Liver (tissue), 9 donors: ENCODE data around the gene RBBP4. TPM values are rescaled to one million over a fixed set of nuclear protein-coding genes. Genes with fewer than 3 reads are reported as not detected.
"Not testable (repeated sequence)": the region's sequence is repeated elsewhere in the genome, so short reads cannot be mapped to it uniquely, and the experiment has no call there.

Source experiments
- DNase-seq: peaks from one replicate; pipeline ENCODE4 v3.0.0-alpha.2; 2017; ENCODE audit warnings: low spot score
- H3K27ac ChIP-seq, 2 donors: one replicate each; pipeline ENCODE4 v1.7.0; 2013; ENCODE audit warnings: inconsistent platforms in 2 of 2, low read length in 2 of 2, control low read depth in 1 of 2, low read depth in 1 of 2, mild to moderate bottlenecking in 1 of 2
- H3K27me3 ChIP-seq, 4 donors: one replicate each; pipeline versions ENCODE4 v1.6.1 to v1.7.0; 2013; ENCODE audit warnings: low read length in 3 of 4, inconsistent platforms in 1 of 4, mild to moderate bottlenecking in 1 of 4, moderate library complexity in 1 of 4; ENCODE audit not compliant: control insufficient read depth in 4 of 4, insufficient read depth in 4 of 4
- H3K36me3 ChIP-seq, 4 donors: one replicate each; pipeline versions ENCODE4 v1.6.1 to v1.7.0; 2013; ENCODE audit warnings: low read length in 3 of 4, mild to moderate bottlenecking in 3 of 4, low read depth in 1 of 4, moderate library complexity in 1 of 4; ENCODE audit not compliant: control insufficient read depth in 4 of 4, insufficient read depth in 3 of 4
- H3K4me1 ChIP-seq, 4 donors: one replicate each; pipeline versions ENCODE4 v1.6.1 to v1.7.0; 2013; ENCODE audit warnings: low read length in 3 of 4, mild to moderate bottlenecking in 3 of 4, moderate library complexity in 1 of 4; ENCODE audit not compliant: control insufficient read depth in 4 of 4, insufficient read depth in 4 of 4
- H3K4me3 ChIP-seq, 3 donors: one replicate each; pipeline versions ENCODE4 v1.6.1 to v1.7.0; 2013; ENCODE audit warnings: low read length in 3 of 3, control low read depth in 1 of 3, low read depth in 1 of 3, mild to moderate bottlenecking in 1 of 3
- H3K9ac ChIP-seq, 2 donors: one replicate each; pipeline ENCODE4 v1.7.0; 2013; ENCODE audit warnings: low read length in 2 of 2, mild to moderate bottlenecking in 2 of 2, moderate library complexity in 2 of 2, control low read depth in 1 of 2, low read depth in 1 of 2
- H3K9me3 ChIP-seq, 4 donors: one replicate each; pipeline versions ENCODE4 v1.6.1 to v1.7.0; 2013; ENCODE audit warnings: low read length in 3 of 4; ENCODE audit not compliant: control insufficient read depth in 4 of 4
- EGR1 ChIP-seq, 2 donors: IDR thresholded peaks; 2 replicates each; pipeline ENCODE4 v1.6.1; 2016 to 2018; ENCODE audit warnings: antibody characterized with exemption in 2 of 2, low read depth in 2 of 2
- GABPA ChIP-seq, 2 donors: IDR thresholded peaks in 1 of 2; conservative IDR thresholded peaks in 1 of 2; 2 replicates each; pipeline ENCODE4 v1.6.1; 2016; ENCODE audit warnings: antibody characterized with exemption in 2 of 2, mild to moderate bottlenecking in 1 of 2, moderate library complexity in 1 of 2
- HNF4A ChIP-seq, 2 donors: conservative IDR thresholded peaks; 2 replicates each; pipeline ENCODE4 v1.6.1; 2016; ENCODE audit warnings: antibody characterized with exemption in 2 of 2, mild to moderate bottlenecking in 2 of 2
- RAD21 ChIP-seq, 2 donors: IDR thresholded peaks; 2 replicates each; pipeline ENCODE4 v1.6.1; 2016; ENCODE audit warnings: antibody characterized with exemption in 2 of 2, mild to moderate bottlenecking in 2 of 2
- RXRA ChIP-seq, 2 donors: IDR thresholded peaks; 2 replicates each; pipeline ENCODE4 v1.6.1; 2017 to 2018; ENCODE audit warnings: antibody characterized with exemption in 2 of 2, mild to moderate bottlenecking in 1 of 2
- SP1 ChIP-seq: IDR thresholded peaks from 2 replicates; pipeline ENCODE4 v1.6.1; 2018; ENCODE audit warnings: antibody characterized with exemption, mild to moderate bottlenecking
- WGBS: extraction: QIAGEN DNeasy Blood & Tissue Kit; methylation state at CpG from one replicate; pipeline ENCODE4 v1.1.7; 2013; 5-methylcytosine and 5-hydroxymethylcytosine counted together
- polyA plus RNA-seq, 2 donors: library from polyadenylated mRNA; stranded (reverse) in 1 of 2; unstranded in 1 of 2; fragments of 200-250 nt in 1 of 2; fragments of >200 nt in 1 of 2; fragmentation: Nextera tagmentation in 1 of 2; extraction: Ambion mirVana in 1 of 2; gene quantifications; one replicate each; pipeline versions ENCODE4 v1.2.1 to v1.2.3, GENCODE V29; 2013 to 2015
- total RNA-seq, 2 donors: library from RNA; depleted of rRNA; stranded (reverse); fragments of >200 nt; gene quantifications; one replicate each; pipeline ENCODE4 v1.2.3, GENCODE V29; 2014
- TF ChIP-seq, protein P1 (sequence below): fragments of 150-350 bp; IDR thresholded peaks from 2 replicates; pipeline ENCODE4 v1.5.1; 2017; ENCODE audit warnings: improper control_type of control experiment, low read depth, low read length; ENCODE audit not compliant: missing input control
- TF ChIP-seq, protein P2 (sequence below): IDR thresholded peaks from 2 replicates; pipeline ENCODE4 v1.6.1; 2016; ENCODE audit warnings: antibody characterized with exemption
- TF ChIP-seq, protein P3 (sequence below): IDR thresholded peaks from 2 replicates; pipeline ENCODE4 v1.6.1; 2016; ENCODE audit warnings: antibody characterized with exemption
- donor health status: healthy.
- donor health status: healthy.
- donor health status: healthy.
- donor health status: healthy.
- donor health status: healthy.

Gene RBBP4
- total and polyA plus RNA-seq, 4 donors, result 35.3 to 93.1 (median 49.0) TPM

DNA sequence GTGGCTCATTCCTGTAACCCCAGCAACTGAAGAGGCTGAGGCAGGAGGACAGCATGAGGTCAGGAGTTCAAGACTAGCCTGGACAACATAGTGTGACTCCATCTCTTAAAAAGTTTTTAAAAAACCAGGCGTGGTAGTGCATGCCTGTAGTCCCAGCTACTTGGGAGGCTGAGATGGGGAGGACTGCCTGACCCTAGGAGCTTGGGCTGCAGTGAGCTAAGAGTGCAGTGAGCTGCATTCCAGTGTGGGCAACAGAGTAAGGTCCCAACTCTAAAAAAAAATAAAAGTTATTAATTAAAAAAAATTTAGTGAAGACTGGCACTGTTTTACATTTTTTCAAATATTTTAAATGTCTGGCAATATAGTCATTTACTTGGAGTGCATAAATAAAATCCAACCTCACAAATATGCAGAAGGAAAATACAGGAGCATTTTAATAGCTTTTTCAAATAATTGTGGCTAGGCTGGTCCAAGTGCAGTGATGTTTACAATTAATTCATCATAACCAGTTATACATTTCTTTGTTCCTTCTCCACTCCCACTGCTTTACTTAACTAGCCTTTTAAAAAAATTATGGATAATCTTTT, 11.4 kb upstream of the RBBP4 start:
- no peak overlapping the region for H3K4me3 ChIP-seq
- no peaks in the 10 kb centered on the region for H3K4me1 ChIP-seq
- no peaks in the 10 kb centered on the region for H3K27me3 ChIP-seq
- TF ChIP-seq GABPA (IDR thresholded peaks at IDR 0.05 in 1 of 2, conservative IDR thresholded peaks at IDR 0.05 in 1 of 2) (no peak), EGR1 (IDR thresholded peaks at IDR 0.05; ENCODE audit: low read depth in 2 of 2) (no peak), RXRA (IDR thresholded peaks at IDR 0.05) (no peak), SP1 (no peak), RAD21 (IDR thresholded peaks at IDR 0.05) (no peak)
- no peak for DNase-seq
- no peak overlapping the region for H3K27ac ChIP-seq
- H3K36me3 ChIP-seq, result peaks cover 0 to 2% (median under 1%) of the 10 kb centered on the region in 4 donors
- H3K9ac ChIP-seq, result no peak overlapping the region
- H3K9me3 ChIP-seq, result no peaks in the 10 kb centered on the region
- 100% methylated on average over 1 of the region's 1 CpG for WGBS

DNA sequence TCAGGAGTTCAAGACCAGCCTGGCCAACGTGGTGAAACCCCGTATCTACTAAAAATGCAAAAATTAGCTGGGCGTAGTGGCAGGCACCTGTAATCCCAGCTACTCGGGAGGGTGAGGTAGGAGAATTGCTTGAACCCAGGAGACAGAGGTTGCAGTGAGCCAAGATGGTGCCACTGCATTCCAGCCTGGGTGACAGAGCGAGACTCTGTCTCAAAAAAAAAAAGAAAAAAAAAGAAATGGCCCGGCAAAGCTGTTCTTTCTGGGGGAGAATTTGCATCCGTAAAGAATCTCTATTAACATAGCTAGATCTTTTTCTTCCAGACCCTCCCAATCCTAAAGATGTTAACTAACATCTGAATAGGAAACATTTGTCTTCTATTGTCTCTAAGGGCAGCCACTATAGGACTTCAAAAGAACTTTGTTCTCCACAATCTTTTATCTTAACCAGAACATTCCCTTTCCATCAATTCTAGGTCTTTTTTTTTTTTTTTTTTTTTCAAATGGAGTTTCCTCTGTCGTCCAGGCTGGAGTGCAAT, 8.6 kb upstream of the RBBP4 start:
- H3K4me3 ChIP-seq, H3K27ac ChIP-seq, H3K36me3 ChIP-seq, H3K4me1 ChIP-seq, H3K9me3 ChIP-seq, H3K27me3 ChIP-seq, DNase-seq, H3K9ac ChIP-seq: not testable (repeated sequence)
- 91% methylated on average over 8 of the region's 8 CpGs for WGBS

DNA sequence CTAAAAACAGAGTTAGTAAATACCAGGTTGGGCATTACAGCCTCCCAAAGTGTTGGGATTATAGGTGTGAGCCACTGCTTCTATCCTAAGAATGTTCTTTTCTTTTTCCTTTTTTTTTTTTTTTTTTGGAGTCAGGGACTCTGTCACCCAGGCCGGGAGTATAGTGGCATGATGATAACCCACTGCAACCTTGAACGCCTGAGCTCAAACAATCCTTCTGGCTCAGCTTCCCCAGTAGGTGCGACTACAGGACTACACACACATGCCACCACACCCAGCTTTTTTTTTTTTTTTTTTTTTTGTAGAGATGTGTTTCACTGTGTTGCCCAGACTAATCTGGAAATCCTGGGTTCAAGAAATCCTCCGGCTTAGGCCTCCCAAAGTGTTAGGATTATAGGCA, 6.6 kb upstream of the RBBP4 start:
- no peak overlapping the region for H3K9ac ChIP-seq
- H3K9me3 ChIP-seq, result no peaks in the 10 kb centered on the region
- 49% methylated on average over 4 of the region's 4 CpGs for WGBS
- H3K36me3 ChIP-seq, result peaks cover 0 to 1% (median 0%) of the 10 kb centered on the region in 4 donors
- TF ChIP-seq, protein P1, sequence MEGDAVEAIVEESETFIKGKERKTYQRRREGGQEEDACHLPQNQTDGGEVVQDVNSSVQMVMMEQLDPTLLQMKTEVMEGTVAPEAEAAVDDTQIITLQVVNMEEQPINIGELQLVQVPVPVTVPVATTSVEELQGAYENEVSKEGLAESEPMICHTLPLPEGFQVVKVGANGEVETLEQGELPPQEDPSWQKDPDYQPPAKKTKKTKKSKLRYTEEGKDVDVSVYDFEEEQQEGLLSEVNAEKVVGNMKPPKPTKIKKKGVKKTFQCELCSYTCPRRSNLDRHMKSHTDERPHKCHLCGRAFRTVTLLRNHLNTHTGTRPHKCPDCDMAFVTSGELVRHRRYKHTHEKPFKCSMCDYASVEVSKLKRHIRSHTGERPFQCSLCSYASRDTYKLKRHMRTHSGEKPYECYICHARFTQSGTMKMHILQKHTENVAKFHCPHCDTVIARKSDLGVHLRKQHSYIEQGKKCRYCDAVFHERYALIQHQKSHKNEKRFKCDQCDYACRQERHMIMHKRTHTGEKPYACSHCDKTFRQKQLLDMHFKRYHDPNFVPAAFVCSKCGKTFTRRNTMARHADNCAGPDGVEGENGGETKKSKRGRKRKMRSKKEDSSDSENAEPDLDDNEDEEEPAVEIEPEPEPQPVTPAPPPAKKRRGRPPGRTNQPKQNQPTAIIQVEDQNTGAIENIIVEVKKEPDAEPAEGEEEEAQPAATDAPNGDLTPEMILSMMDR, result no peak
- TF ChIP-seq, protein P2, sequence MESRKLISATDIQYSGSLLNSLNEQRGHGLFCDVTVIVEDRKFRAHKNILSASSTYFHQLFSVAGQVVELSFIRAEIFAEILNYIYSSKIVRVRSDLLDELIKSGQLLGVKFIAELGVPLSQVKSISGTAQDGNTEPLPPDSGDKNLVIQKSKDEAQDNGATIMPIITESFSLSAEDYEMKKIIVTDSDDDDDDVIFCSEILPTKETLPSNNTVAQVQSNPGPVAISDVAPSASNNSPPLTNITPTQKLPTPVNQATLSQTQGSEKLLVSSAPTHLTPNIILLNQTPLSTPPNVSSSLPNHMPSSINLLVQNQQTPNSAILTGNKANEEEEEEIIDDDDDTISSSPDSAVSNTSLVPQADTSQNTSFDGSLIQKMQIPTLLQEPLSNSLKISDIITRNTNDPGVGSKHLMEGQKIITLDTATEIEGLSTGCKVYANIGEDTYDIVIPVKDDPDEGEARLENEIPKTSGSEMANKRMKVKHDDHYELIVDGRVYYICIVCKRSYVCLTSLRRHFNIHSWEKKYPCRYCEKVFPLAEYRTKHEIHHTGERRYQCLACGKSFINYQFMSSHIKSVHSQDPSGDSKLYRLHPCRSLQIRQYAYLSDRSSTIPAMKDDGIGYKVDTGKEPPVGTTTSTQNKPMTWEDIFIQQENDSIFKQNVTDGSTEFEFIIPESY, result no peak
- no peak for TF ChIP-seq SP1
- TF ChIP-seq, protein P3, sequence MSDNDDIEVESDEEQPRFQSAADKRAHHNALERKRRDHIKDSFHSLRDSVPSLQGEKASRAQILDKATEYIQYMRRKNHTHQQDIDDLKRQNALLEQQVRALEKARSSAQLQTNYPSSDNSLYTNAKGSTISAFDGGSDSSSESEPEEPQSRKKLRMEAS, result no peak
- TF ChIP-seq RAD21 (IDR thresholded peaks at IDR 0.05), result no peak
- TF ChIP-seq HNF4A (conservative IDR thresholded peaks at IDR 0.05), result no peak
- no peak for TF ChIP-seq EGR1 (IDR thresholded peaks at IDR 0.05; ENCODE audit: low read depth in 2 of 2)
- H3K27me3 ChIP-seq, result no peaks in the 10 kb centered on the region
- peaks cover 0 to 10% (median 8%) of the 10 kb centered on the region in 4 donors for H3K4me1 ChIP-seq
- H3K27ac ChIP-seq, result no peak overlapping the region
- no peak overlapping the region for H3K4me3 ChIP-seq
- DNase-seq, result no peak
